Panc1 (cell line): ENCODE results near the gene YPEL1. TPM values are rescaled to one million over a fixed set of nuclear protein-coding genes. Genes with fewer than 3 reads are reported as not detected.

Experiments
- ATAC-seq: fragments of 200-7000 bp; cut with Tn5 transposase; 2 replicates; pipeline ENCODE4 v1.9.1; 2020; ENCODE audit warnings: mild to moderate bottlenecking, moderate library complexity
- Bru-seq: library from RNA; stranded (reverse); fragments of 400-500 nt; gene quantifications from one replicate; lab custom pipeline; 2021; lab: Mats Ljungman, UMichigan
- BruChase-seq, 2 experiments: library from RNA; stranded (reverse); fragments of 400-500 nt; gene quantifications; one replicate each; lab custom pipeline; 2021; lab: Mats Ljungman, UMichigan
- BruUV-seq: library from RNA; stranded (reverse); fragments of 400-500 nt; replicated peaks from 2 replicates; lab custom pipeline; 2021; lab: Mats Ljungman, UMichigan
- CTCF ChIA-PET: fragments of 300-600 bp; sonication (Branson Sonifier 250); formaldehyde crosslinking; loops from one replicate; lab custom pipeline; 2022; ENCODE audit warnings: antibody characterized with exemption; lab: Charles Lee
- POLR2A ChIA-PET: fragments of 300-600 bp; sonication (Branson Sonifier 250); formaldehyde crosslinking; loops from one replicate; lab custom pipeline; 2022; ENCODE audit warnings: antibody characterized with exemption; lab: Charles Lee
- DNase-seq: peaks from one replicate; pipeline ENCODE4 v3.0.0-alpha.2; 2010; ENCODE audit warnings: low read depth, low spot score
- H3K27ac ChIP-seq: 2 replicates; pipeline ENCODE4 v1.5.1; 2011; ENCODE audit warnings: mild to moderate bottlenecking, low read length, inconsistent platforms
- H3K27me3 ChIP-seq: fragments of 200-500 bp; sonication (Bioruptor generic); 2 replicates; pipeline ENCODE4 v1.6.0; 2014; ENCODE audit warnings: low read length, inconsistent platforms; ENCODE audit not compliant: control insufficient read depth, insufficient read depth
- H3K36me3 ChIP-seq: fragments of 200-500 bp; sonication (Bioruptor generic); 2 replicates; pipeline ENCODE4 v1.5.1; 2014; ENCODE audit warnings: inconsistent platforms, mild to moderate bottlenecking, low read length, moderate library complexity; ENCODE audit not compliant: control insufficient read depth, insufficient read depth
- H3K4me1 ChIP-seq: 2 replicates; pipeline ENCODE4 v1.5.1; 2011; ENCODE audit warnings: inconsistent platforms, mild to moderate bottlenecking, low read length, moderate library complexity; ENCODE audit not compliant: control insufficient read depth, insufficient read depth
- H3K4me3 ChIP-seq, 2 experiments: 2 replicates each; pipeline ENCODE4 v1.5.1; 2011 to 2012; ENCODE audit warnings: low read depth in 2 of 2, low read length in 2 of 2, mild to moderate bottlenecking in 2 of 2, inconsistent platforms in 1 of 2, moderate library complexity in 1 of 2
- H3K9me3 ChIP-seq: fragments of 200-500 bp; sonication (Bioruptor generic); 2 replicates; pipeline ENCODE4 v1.5.1; 2014; ENCODE audit warnings: low read depth, mild to moderate bottlenecking, inconsistent platforms, low read length, moderate library complexity; ENCODE audit not compliant: control insufficient read depth, insufficient read depth
- CTCF ChIP-seq: fragments of 450-650 bp; IDR thresholded peaks from 2 replicates; pipeline ENCODE4 v1.5.1; 2017; ENCODE audit warnings: mild to moderate bottlenecking
- POLR2AphosphoS5 ChIP-seq: IDR thresholded peaks from 2 replicates; pipeline ENCODE4 v1.6.1; 2012; ENCODE audit warnings: mild to moderate bottlenecking, low read depth, low read length, moderate library complexity
- SIN3A ChIP-seq: IDR thresholded peaks from 2 replicates; pipeline ENCODE4 v1.6.1; 2012; ENCODE audit warnings: low read depth, mild to moderate bottlenecking, low read length, moderate library complexity, borderline replicate concordance; ENCODE audit not compliant: insufficient read depth
- TCF7L2 ChIP-seq: IDR thresholded peaks from 2 replicates; pipeline ENCODE4 v1.6.1; 2011; ENCODE audit warnings: mild to moderate bottlenecking, low read depth, low read length, inconsistent platforms
- in situ Hi-C: cut with HindIII; loops from 2 replicates; pipeline ENCODE4 v1.10.0; 2016; ENCODE audit warnings: low sequenced_read_pairs, low pct_unique_long_range_greater_than_20kb
- intact Hi-C: fragments of 100-400 bp; cut with micrococcal nuclease; formaldehyde crosslinking; loops from one replicate; pipeline ENCODE4 v1.10.0; 2022; ENCODE audit not compliant: unreplicated experiment
- long read RNA-seq: library from polyadenylated mRNA; unstranded; transcript quantifications from one replicate; pipeline ENCODE4 v2.0.0, GENCODE V29; 2021; ENCODE audit not compliant: unreplicated experiment
- polyA plus RNA-seq: library from polyadenylated mRNA; unstranded; fragments of >200 nt; gene quantifications from one replicate; pipeline ENCODE4 v1.2.1, GENCODE V29; 2012; ENCODE audit warnings: missing spikeins; ENCODE audit not compliant: insufficient read length
- total RNA-seq: library from RNA; stranded (reverse); gene quantifications from one replicate; pipeline ENCODE4 v1.2.1, GENCODE V29; 2021; ENCODE audit not compliant: unreplicated experiment
- TF ChIP-seq, protein P1 (sequence below), 2 experiments: IDR thresholded peaks; 2 replicates each; pipeline ENCODE4 v1.6.1; 2011 to 2012; ENCODE audit warnings: low read depth in 2 of 2, control low read depth in 1 of 2, low read length in 1 of 2, mild to moderate bottlenecking in 1 of 2, moderate library complexity in 1 of 2; ENCODE audit not compliant: insufficient read depth in 1 of 2

Gene YPEL1
- total RNA-seq, result 4.0 TPM
- polyA plus RNA-seq, result 4.6 TPM
- percentile 49 among the genes with signal in this experiment for Bru-seq, nascent RNA
- BruChase-seq, experiment 1, labeled RNA remaining after a 2-hour chase, result percentile 51 among the genes with signal in this experiment
- percentile 49 among the genes with signal in this experiment for BruChase-seq, experiment 2, labeled RNA remaining after a 6-hour chase
- long read RNA-seq, full-length matches to known transcripts, result 3 of 16 reads
- long read RNA-seq, partial matches to known transcripts, result 4 of 16 reads
- long read RNA-seq, other reads (novel, unspliced or antisense), result 9 of 16 reads

DNA sequence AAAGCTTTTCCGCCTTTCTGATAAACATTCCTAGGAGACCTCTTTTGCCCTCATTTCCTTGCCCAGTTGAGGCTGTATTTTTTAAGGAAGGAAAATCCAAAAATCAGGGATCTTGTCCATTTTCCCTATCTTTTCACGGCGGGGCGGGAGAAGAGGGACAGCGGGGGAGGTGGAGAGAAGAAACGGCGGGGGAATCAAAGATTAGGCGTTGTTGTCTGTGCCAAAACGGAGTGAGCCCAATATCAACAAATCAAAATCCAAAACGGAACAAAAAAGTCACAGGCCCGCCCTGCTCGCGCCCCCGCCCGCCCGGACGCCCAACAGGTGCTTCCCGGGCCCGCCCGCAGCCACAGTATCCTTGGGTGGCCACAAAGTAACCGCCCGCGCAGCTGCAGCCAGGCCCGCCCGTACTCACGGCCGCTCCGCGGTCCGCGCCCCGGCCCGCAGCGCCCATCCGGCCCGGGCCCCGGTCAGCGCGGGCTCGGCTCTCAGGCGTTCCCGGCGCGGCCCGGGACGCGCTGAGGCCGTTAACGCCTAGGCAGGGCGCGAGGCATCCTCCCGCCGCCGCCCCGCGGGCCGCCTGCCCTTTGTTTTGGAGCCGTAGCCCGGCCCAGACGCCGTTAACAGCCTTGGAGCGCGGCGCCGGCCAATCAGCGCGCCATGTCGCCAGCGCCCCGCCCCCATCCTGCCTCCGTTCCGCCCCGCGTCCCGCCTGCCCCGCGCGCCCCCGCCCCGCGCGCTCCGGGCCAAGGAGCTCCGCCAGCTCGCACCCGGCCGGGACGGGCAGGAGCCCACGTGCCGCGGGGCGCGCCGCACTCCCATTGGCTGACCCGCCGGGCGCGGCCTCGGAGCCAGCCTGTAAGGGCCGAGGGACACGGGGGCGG lies at the start of gene YPEL1:
Gene YPEL1 (minus strand): TSS at position 595 of the 884 bp plus-strand sequence. CDS start 25,050 bp downstream, outside the sequence.
- ChIA-PET POLR2A (no interaction called here), CTCF (no interaction called here)
- H3K4me3 ChIP-seq, result peak within 1 kb of the TSS; percentile 55 to 69
- no peaks in the 10 kb centered on the region for H3K36me3 ChIP-seq
- peak; percentile 97 for ATAC-seq
- peak within 1 kb of the TSS; percentile 63 for H3K27ac ChIP-seq
- peaks cover 6% of the 10 kb centered on the region; the same call in 1 of the 2 replicates for H3K4me1 ChIP-seq
- TF ChIP-seq, protein P1, sequence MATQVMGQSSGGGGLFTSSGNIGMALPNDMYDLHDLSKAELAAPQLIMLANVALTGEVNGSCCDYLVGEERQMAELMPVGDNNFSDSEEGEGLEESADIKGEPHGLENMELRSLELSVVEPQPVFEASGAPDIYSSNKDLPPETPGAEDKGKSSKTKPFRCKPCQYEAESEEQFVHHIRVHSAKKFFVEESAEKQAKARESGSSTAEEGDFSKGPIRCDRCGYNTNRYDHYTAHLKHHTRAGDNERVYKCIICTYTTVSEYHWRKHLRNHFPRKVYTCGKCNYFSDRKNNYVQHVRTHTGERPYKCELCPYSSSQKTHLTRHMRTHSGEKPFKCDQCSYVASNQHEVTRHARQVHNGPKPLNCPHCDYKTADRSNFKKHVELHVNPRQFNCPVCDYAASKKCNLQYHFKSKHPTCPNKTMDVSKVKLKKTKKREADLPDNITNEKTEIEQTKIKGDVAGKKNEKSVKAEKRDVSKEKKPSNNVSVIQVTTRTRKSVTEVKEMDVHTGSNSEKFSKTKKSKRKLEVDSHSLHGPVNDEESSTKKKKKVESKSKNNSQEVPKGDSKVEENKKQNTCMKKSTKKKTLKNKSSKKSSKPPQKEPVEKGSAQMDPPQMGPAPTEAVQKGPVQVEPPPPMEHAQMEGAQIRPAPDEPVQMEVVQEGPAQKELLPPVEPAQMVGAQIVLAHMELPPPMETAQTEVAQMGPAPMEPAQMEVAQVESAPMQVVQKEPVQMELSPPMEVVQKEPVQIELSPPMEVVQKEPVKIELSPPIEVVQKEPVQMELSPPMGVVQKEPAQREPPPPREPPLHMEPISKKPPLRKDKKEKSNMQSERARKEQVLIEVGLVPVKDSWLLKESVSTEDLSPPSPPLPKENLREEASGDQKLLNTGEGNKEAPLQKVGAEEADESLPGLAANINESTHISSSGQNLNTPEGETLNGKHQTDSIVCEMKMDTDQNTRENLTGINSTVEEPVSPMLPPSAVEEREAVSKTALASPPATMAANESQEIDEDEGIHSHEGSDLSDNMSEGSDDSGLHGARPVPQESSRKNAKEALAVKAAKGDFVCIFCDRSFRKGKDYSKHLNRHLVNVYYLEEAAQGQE (IDR thresholded peaks at IDR 0.05; ENCODE audit: insufficient read depth in 1 of 2, low read depth in 2 of 2, low read length in 1 of 2), result no peak
- TF ChIP-seq POLR2AphosphoS5 (no peak), TCF7L2 (no peak), CTCF (no peak), SIN3A (no peak)
- in situ Hi-C loops (no loop called here), intact Hi-C loops (no loop called here)
- no TSS peak for BruUV-seq
- H3K27me3 ChIP-seq, result no peaks in the 10 kb centered on the region
- DNase-seq, result no peak
- H3K9me3 ChIP-seq, result no peaks in the 10 kb centered on the region

DNA sequence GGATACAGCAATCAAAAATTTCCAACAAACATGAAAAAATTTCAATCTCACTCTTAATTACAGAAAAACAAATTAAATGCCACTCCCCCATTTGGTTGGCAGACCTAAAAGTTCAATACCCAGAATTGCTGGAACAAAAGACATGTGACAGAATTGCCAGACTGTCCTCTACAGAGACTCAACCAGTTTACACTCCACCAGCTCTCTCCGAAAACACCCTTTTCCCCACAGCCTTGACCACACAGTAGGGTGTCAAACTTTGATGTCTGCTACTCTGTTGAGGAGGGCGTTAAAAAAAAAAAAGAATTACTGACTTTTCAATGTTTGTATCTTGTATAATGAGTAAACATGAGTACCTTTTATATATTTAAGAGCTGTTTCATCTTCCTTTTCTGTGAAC lies 44.7 kb upstream of the YPEL1 start:
- H3K36me3 ChIP-seq, result no peaks in the 10 kb centered on the region
- DNase-seq (no peak), ATAC-seq (no peak)
- H3K4me1 ChIP-seq, result no peaks in the 10 kb centered on the region
- H3K4me3 ChIP-seq, result no peak overlapping the region
- BruUV-seq, result no TSS peak
- in situ Hi-C loops (no loop called here), intact Hi-C loops (no loop called here)
- no peaks in the 10 kb centered on the region for H3K9me3 ChIP-seq
- no peak overlapping the region for H3K27ac ChIP-seq
- ChIA-PET CTCF (no interaction called here), POLR2A (no interaction called here)
- no peaks in the 10 kb centered on the region for H3K27me3 ChIP-seq
- TF ChIP-seq SIN3A (no peak), POLR2AphosphoS5 (no peak), TCF7L2 (no peak), CTCF (no peak)
- TF ChIP-seq, protein P1 (IDR thresholded peaks at IDR 0.05; ENCODE audit: insufficient read depth in 1 of 2, low read depth in 2 of 2, low read length in 1 of 2), result no peak
